Stimulated activated CD8-positive, alpha-beta memory T cell treated with anti-CD3 and anti-CD28 coated beads, Interleukin-4, amount 100 ng/mL, for 24 hours (primary cell): ENCODE results near the gene C11orf65.
"Not testable (repeated sequence)": the region's sequence is repeated elsewhere in the genome, so short reads cannot be mapped to it uniquely, and the experiment has no call there.

ENCODE experiments used
- DNase-seq: peaks from one replicate; pipeline ENCODE4 v3.0.0-alpha.2; 2020; ENCODE audit warnings: low read depth

C11orf65 gene

DNA sequence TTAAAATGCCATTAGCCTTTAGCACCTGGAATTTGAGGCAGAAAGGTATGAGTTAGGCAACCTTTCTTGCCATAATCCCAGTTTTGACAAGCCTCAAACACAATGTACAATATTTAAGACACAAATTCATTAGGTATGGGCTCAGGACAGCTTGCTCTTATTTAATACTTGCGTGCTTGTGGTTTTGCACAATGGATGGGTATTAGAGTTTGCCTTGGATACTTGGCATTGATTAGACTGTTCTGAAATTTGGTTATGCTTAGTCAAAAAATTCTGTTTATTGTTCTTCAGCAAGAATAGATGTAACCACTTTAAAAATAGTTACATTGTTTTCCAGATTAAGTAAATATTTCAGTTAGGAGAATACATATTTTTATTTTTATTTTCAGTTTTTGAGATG, 5.4 kb upstream of the C11orf65 start:
- no peak for DNase-seq

DNA sequence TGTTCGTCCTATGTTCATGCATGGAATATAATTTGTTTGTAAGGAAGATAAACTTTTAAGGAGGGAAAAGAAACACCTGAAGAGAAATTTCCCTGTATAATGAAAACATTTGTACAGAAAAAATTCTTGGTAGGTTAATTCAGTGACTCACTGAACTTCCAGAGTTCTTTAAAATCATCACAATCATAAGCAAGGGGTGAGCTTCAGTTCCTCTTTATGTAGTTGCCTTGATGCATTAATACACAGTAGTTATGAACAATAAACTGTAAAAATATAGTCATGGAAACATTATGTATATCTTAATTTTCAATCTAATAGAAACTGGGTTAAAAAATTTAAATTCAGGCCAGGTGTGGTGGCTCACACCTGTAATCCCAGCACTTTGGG, 1.1 kb upstream of the C11orf65 start:
- no peak for DNase-seq

GRCh38 chr11:108466405-108466804, 924 bp downstream of the C11orf65 start:
- DNase-seq = no peak

- DNase-seq = no peak
These were observed 14.0 kb downstream of the C11orf65 start for GRCh38 chr11:108453207-108453835.

GRCh38 chr11:108441445-108441844, 25.9 kb downstream of the C11orf65 start:
- not testable (repeated sequence) for DNase-seq

- no peak for DNase-seq
These were observed 30.7 kb downstream of the C11orf65 start for GRCh38 chr11:108436594-108436993.

GRCh38 chr11:108435066-108435465, 32.3 kb downstream of the C11orf65 start:
- DNase-seq = no peak

DNA sequence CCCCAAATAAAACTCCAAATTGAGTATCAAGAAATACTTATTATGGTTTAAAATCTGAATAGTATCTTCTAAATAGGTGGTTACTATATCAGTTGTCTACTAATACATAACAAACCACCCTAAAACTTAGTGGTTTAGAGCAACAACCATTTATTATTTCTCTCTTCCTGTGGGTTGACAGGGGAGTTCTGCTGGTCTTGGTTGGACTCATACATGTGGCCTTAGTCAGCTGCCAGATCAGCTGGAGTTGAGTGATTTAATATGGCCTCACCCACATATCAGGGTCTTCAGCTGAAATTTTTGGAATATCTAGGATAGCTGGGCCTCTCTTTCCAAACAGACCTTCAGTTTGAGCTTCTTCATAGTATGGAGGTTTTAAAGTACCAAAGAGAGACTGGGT, 34.5 kb downstream of the C11orf65 start:
- DNase-seq = no peak

DNA sequence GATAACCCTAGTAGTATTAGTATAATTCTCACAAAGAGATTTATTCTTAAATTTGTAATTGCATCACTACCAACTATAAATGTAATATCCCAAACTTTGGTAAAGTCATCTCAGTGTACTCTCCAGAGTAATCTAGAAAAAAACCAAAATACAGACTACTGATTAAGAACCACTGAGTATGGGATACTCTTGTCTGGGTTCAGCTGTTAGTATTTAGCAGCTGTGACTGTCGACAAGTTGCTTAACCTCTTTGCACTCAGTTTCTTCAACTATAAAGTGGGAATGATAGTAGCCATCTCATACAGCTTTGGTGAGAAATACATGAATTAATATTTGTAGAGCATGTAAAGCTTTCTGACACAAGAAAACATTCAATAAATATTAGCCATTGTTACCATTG, 35.3 kb downstream of the C11orf65 start:
- no peak for DNase-seq

- DNase-seq = no peak
These were observed 36.0 kb downstream of the C11orf65 start for GRCh38 chr11:108431370-108431769.

GRCh38 chr11:108417551-108417950, 49.8 kb downstream of the C11orf65 start:
- peak; percentile 1 for DNase-seq

- no peak for DNase-seq
These were observed 52.4 kb downstream of the C11orf65 start for GRCh38 chr11:108414958-108415357.

- no peak for DNase-seq
These were observed 61.6 kb downstream of the C11orf65 start for GRCh38 chr11:108405706-108406105.

- DNase-seq = no peak
These were observed 64.3 kb downstream of the C11orf65 start for GRCh38 chr11:108403052-108403451.

DNA sequence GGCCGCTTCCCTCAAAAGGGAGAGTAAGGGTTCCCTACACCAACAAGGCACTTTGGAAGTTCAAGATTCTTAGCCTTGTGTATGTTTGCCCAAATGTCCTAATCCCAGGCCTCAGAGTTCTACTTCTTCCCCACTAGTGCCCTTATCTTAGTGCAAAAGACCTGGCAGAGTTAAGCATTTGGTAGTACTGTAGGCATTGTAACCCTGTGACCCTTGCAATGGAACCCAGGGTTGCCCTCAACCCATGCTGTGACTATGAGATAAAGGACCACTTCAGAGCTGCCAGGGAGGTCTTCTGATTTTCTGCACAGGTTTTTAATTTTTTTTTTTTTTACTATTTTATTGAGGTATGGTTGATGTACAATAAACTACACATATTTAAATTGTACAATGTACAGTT, 65.1 kb downstream of the C11orf65 start:
- no peak for DNase-seq

DNA sequence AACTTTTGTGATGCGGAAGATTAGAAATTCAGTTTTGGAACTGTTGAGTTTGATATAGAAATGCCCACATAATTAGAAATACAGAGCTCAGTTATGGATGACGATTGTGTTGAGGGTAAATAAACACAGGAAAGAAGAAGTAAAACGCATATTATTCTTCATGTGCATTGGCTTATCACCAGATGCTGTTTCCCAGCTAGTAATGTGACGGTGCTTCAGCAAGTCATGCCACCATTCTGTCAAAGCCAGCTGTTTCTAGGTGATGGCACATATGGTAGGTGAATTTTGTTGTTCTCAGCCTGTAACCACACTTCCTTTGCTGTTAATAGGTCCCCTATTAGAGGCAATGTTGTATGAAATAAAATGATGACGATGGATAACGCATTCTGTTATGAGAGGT, 68.9 kb downstream of the C11orf65 start:
- DNase-seq = no peak

DNA sequence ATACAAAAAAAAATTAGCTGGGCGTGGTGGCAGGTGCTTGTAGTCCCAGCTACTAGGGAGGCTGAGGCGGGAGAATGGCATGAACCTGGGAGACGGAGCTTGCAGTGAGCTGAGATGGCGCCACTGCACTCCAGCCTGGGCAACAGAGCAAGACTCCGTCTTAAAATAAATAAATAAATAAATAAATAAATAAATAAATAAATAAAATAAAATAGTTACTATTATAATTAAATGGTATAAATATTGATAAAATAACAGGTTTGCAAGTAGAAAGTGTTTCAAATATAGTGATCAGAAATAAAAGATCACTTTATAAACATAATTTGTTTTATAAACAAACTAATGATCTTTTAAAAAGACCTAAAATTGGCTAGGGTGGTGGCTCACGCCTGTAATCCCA, 70.7 kb downstream of the C11orf65 start:
- DNase-seq = not testable (repeated sequence)

- DNase-seq = no peak
These were observed 72.5 kb downstream of the C11orf65 start for GRCh38 chr11:108394744-108395284.

DNA sequence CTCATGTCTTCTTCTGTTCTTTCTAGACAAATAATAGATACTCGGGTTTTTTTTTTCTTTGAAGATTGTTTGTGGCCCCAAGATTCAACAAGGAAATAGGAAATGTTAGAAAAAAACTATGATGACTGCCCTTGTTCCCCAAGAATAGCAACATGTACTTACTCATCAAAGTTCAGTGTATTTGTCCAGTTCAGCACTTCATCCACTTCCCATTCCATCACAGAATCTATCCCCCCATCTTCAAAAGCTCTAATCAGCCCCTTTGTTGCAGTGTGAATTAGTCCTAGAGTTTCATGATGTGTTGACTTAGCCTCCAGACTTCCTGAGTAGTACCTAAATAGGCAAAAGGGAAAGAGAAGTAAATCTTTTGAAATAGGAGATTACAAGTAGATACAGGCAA, 74.3 kb downstream of the C11orf65 start:
- DNase-seq = no peak

GRCh38 chr11:108392353-108392752, 75.0 kb downstream of the C11orf65 start:
- DNase-seq = no peak

DNA sequence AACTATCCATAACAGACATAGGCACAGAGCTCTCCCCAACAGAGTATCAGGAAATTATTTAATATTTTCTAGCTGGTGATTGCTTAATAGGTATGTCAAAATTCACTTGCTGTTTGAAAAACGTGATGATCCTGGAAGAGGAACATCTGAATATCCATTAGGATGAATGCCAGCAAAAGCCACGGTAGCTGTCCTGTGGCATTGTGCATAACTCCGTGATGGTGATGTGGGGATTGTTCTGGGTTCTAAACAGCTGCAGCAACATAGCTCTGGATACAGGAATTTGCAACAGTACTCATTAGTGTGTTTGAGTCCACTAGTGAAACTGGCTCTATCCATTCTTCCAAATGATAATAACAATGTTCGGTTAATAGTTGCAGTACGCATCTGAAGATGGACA, 78.8 kb downstream of the C11orf65 start:
- DNase-seq = no peak

- DNase-seq = not testable (repeated sequence)
These were observed 93.8 kb downstream of the C11orf65 start for GRCh38 chr11:108373505-108373904.

DNA sequence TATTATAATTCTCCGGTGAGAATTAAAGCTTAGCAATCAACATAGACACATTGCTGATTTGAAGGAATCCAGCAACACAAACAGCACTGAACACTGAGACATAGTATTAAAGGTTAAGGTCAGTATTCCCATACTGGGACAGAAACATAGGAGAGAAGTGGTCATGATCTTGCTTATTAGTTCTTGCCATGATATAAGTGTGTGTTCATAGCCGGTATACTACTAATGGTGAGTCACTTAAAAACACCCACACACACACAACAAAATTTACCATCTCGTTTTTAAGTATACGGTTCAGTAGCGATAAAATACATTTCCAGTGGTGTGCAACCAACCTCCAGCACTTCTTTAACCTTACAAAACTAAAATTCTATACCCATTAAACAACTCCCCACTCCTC, 96.3 kb downstream of the C11orf65 start:
- no peak for DNase-seq

DNA sequence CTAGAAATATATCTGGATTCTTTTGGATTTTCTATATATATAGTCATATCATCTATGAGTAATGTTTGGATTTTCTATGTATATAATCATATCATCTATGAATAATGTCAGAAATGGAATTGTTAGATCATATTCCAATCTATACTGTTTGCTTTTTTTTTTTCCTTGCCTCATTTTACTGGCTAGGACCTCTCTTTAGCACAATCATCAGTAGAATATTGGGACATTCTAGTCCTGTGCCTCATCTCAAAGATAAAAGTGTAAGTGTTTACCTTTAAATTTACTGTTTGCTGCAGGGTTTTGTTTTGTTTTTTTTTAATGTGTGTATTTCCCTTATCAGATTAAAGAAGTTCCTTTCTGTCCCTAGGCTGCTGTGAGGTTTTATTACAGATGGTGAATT, 97.0 kb downstream of the C11orf65 start:
- no peak for DNase-seq
